ENCODE data around the gene ENC1.
A peak's percentile ranks its signal among the peaks of the same experiment; 100 is the strongest.
"Not testable (repeated sequence)": the region's sequence is repeated elsewhere in the genome, so short reads cannot be mapped to it uniquely, and the experiment has no call there.

ENC1 gene

GRCh38 chr5:74640450-74640953, at the start of gene ENC1:
Gene ENC1, minus strand, starts transcription at chr5:74640728. Its CDS starts 4,243 bp downstream, at chr5:74636485.
- peak; percentile 87 for DNase-seq

- no peak for DNase-seq
Observed at GRCh38 chr5:74686962-74687751, 46.6 kb upstream of the ENC1 start.

- peak; percentile 14 for DNase-seq
Observed at GRCh38 chr5:74685979-74686631, 45.6 kb upstream of the ENC1 start.

GRCh38 chr5:74684900-74685851, 44.6 kb upstream of the ENC1 start, which contains the start of gene HEXB:
Gene HEXB, plus strand, starts transcription at chr5:74685233. Its CDS starts 28 bp downstream, at chr5:74685261.
- DNase-seq = peak; percentile 92

GRCh38 chr5:74679966-74680365, 39.4 kb upstream of the ENC1 start:
- DNase-seq = no peak

GRCh38 chr5:74679300-74679699, 38.8 kb upstream of the ENC1 start:
- DNase-seq = not testable (repeated sequence)

- not testable (repeated sequence) for DNase-seq
Observed at GRCh38 chr5:74678123-74678522, 37.6 kb upstream of the ENC1 start.

GRCh38 chr5:74676466-74676865, 35.9 kb upstream of the ENC1 start:
- not testable (repeated sequence) for DNase-seq

- DNase-seq = peak; percentile 8
Observed at GRCh38 chr5:74673011-74673790, 32.7 kb upstream of the ENC1 start.

- no peak for DNase-seq
Observed at GRCh38 chr5:74672215-74672877, 31.8 kb upstream of the ENC1 start.

GRCh38 chr5:74670396-74671038, 30.0 kb upstream of the ENC1 start:
- no peak for DNase-seq

GRCh38 chr5:74669821-74670220, 29.3 kb upstream of the ENC1 start:
- DNase-seq = no peak

- DNase-seq = no peak
Observed at GRCh38 chr5:74667396-74667795, 26.9 kb upstream of the ENC1 start.

- no peak for DNase-seq
Observed at GRCh38 chr5:74665816-74666215, 25.3 kb upstream of the ENC1 start.

- DNase-seq = no peak
Observed at GRCh38 chr5:74665273-74665672, 24.7 kb upstream of the ENC1 start.

- no peak for DNase-seq
Observed at GRCh38 chr5:74664551-74664950, 24.0 kb upstream of the ENC1 start.

- DNase-seq = no peak
Observed at GRCh38 chr5:74660873-74661272, 20.3 kb upstream of the ENC1 start.

GRCh38 chr5:74660140-74660539, 19.6 kb upstream of the ENC1 start:
- DNase-seq = no peak

- no peak for DNase-seq
Observed at GRCh38 chr5:74659172-74659571, 18.6 kb upstream of the ENC1 start.

GRCh38 chr5:74657165-74657564, 16.6 kb upstream of the ENC1 start:
- no peak for DNase-seq

GRCh38 chr5:74655716-74656115, 15.2 kb upstream of the ENC1 start:
- no peak for DNase-seq

All from activated CD4-positive, alpha-beta T cell treated with anti-CD3 and anti-CD28 coated beads, Interleukin-10, Interleukin-2, amounts not matched to agents 100 ng/mL and 50 ng/mL, durations not matched to agents 16 hours and 8 hours (primary cell).